GOT3 (cell line): ENCODE results near the gene ELMOD3.
"Not testable (repeated sequence)": the region's sequence is repeated elsewhere in the genome, so short reads cannot be mapped to it uniquely, and the experiment has no call there.

Experiments used
- DNase-seq: peaks from one replicate; lab custom pipeline; 2025; ENCODE audit warnings: mixed read lengths; lab: John Stamatoyannopoulos, UW

ELMOD3 gene

GRCh38 chr2:85354286-85355072 lies at the start of gene ELMOD3, which contains the start of gene RETSAT:
Gene ELMOD3, plus strand, starts transcription at chr2:85354769. Its CDS starts 2,430 bp downstream, at chr2:85357199.
Gene RETSAT, minus strand, starts transcription at chr2:85354528. Its CDS starts 21 bp downstream, at chr2:85354507.
- DNase-seq: peak; percentile 94

GRCh38 chr2:85307527-85307897 lies 47.1 kb upstream of the ELMOD3 start:
- DNase-seq: no peak

- no peak for DNase-seq
These were observed 46.4 kb upstream of the ELMOD3 start for GRCh38 chr2:85308201-85308600.

- DNase-seq: no peak
These were observed 45.5 kb upstream of the ELMOD3 start for GRCh38 chr2:85308896-85309555.

- DNase-seq: no peak
These were observed 44.8 kb upstream of the ELMOD3 start for GRCh38 chr2:85309699-85310321.

- DNase-seq: no peak
These were observed 44.2 kb upstream of the ELMOD3 start for GRCh38 chr2:85310330-85310729.

GRCh38 chr2:85312404-85312803 lies 42.2 kb upstream of the ELMOD3 start:
- no peak for DNase-seq

- no peak for DNase-seq
These were observed 39.7 kb upstream of the ELMOD3 start for GRCh38 chr2:85314884-85315242.

- not testable (repeated sequence) for DNase-seq
These were observed 38.6 kb upstream of the ELMOD3 start for GRCh38 chr2:85315921-85316320.

GRCh38 chr2:85318222-85319074 lies 36.1 kb upstream of the ELMOD3 start:
- DNase-seq: no peak

- DNase-seq: no peak
These were observed 34.8 kb upstream of the ELMOD3 start for GRCh38 chr2:85319796-85320195.

GRCh38 chr2:85323351-85323987 lies 31.1 kb upstream of the ELMOD3 start:
- DNase-seq: no peak

- not testable (repeated sequence) for DNase-seq
These were observed 30.6 kb upstream of the ELMOD3 start for GRCh38 chr2:85323988-85324367.

- DNase-seq: no peak
These were observed 29.7 kb upstream of the ELMOD3 start for GRCh38 chr2:85324639-85325465.

GRCh38 chr2:85325466-85325811 lies 29.1 kb upstream of the ELMOD3 start:
- DNase-seq: no peak

- DNase-seq: no peak
These were observed 28.0 kb upstream of the ELMOD3 start for GRCh38 chr2:85326406-85327159.

- no peak for DNase-seq
These were observed 27.3 kb upstream of the ELMOD3 start for GRCh38 chr2:85327160-85327821.

GRCh38 chr2:85327822-85328617 lies 26.5 kb upstream of the ELMOD3 start, which contains the start of gene TGOLN2:
Gene TGOLN2, minus strand, starts transcription at chr2:85327989. Its CDS starts 27 bp downstream, at chr2:85327962.
- peak; percentile 60 for DNase-seq
